ENCODE data around the gene ESRRA.

ESRRA gene

DNA sequence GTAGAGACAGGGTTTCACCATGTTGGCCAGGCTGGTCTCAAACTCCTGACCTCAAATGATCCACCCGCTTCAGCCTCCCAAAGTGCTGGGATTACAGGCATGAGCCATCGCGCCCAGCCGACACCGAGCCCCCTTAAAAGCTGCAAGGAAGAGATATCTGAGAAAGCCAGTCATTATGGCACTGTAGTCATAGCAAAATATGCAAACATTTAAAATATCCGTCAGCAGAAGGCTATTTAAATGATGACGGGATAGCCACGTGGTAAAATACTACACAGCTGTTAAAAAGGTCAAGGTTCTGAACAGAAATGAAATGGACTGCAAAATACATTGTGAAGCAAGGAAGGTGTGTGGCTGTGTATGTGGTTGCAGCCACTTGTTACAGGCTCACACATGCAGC, 28.2 kb downstream of the ESRRA start:
- DNase-seq (ENCODE audit: low spot score), result no peak

DNA sequence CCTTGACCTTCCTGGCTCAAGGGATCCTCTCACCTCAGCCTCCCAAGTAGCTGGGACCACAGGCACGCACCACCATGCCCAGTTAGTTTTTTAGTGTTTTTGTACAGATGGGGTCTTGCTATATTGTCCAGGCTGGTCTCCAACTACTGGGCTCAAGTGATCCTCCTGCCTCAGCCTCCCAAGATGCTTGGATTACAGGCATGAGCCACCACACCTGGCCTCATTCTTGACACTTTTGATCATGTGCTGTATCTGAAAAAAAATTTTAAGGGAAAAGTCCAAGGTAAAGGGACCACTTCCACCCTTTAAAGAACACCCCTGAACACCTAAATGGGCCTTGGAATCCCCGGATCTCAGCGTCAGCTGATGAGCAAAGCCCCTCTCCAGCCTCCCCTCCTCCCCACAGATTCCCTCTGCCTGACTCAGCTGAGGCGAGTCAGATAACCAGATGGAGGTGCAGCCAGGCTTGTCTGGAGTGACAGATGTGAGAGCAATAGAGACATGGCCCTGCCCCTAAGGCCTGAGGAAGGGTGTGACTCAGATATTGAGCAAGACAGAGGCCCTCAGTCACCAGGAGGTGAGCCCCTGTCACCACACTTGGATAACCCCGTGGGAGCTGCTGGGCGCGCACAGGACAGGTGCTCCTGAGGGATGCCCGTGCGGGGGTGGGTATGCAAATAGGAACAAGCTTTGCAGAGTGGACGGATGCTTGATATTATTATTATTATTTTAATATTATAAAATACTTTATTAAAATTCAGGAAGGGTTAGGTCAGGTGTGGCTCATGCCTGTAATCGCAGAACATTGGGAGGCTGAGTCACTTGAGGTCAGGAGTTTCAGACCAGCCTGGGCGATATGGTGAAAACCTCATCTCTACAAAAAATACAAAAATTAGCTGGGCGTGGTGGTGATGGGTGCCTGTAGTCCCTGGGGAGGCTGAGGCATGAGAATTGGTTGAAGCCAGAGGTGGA, 29.7 kb downstream of the ESRRA start:
- DNase-seq (ENCODE audit: low spot score), result no peak

DNA sequence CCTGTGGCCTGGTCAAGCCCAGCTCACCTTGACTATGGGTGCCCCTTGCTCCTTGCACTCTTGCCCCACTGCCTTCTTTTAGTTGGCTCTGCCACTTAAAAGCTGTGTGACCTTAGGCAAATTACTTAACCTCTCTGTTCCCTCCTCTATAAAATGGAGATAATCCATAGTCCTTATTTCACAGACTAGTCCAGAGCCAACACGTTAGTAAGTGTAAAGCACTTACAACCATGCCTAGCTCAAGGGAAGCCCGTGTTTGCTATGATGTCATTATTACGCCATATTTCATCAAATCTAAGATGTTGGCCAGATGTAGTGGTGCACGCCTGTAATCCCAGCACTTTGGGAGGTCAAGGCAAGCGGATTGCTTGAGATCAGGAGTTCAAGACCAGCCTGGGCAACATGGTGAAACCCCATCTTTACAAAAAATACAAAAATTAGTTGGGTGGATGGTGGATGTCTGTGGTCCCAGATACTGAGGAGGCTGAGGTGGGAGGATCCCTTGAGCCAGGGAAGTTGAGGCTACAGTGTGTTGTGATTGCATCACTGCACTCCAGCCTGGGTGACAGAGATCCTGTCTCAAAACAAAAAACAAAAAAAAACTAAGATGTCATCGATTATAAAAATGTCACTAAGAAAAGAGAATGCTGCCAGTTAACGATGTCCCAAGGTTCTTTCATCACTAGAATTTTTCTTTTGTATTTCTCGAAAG, 32.4 kb downstream of the ESRRA start:
- DNase-seq (ENCODE audit: low spot score), result no peak

DNA sequence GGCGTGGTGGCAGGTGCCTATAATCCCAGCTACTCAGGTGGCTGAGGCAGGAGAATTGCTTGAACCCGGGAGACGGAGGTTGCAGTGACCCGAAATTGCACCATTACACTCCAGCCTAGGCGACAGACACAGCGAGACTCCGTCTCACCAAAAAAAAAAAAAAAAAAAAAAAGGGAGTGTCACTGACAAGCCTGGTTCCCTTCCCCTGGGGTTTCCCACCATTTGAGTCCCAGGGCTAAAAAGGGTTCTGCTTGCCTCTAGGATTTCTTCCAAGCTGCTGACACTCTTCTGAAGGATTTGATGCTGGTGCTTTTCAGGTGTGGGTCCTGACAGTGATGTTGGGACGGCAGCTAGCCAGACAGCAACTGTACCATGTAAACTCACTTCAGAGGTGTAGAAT, 33.4 kb downstream of the ESRRA start:
- DNase-seq (ENCODE audit: low spot score), result no peak

DNA sequence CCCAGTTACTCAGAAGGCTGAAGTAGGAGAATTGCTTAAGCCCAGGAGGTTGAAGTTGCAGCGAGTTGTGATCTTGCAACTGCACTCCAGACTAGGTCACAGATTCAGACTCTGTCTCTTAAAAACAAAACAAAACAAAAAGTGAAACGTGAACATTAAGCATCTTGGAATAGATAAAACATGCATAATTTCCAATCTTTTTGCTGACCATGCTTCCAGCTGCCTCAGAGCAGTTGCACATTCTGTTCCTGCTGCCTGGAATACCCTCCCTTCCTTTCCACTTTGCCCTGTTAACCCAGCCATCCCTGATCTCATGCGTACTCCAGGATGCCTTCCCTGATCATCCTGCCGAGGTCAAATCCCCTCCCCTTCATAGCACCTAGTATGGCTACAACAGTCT, 34.0 kb downstream of the ESRRA start:
- DNase-seq (ENCODE audit: low spot score), result no peak

DNA sequence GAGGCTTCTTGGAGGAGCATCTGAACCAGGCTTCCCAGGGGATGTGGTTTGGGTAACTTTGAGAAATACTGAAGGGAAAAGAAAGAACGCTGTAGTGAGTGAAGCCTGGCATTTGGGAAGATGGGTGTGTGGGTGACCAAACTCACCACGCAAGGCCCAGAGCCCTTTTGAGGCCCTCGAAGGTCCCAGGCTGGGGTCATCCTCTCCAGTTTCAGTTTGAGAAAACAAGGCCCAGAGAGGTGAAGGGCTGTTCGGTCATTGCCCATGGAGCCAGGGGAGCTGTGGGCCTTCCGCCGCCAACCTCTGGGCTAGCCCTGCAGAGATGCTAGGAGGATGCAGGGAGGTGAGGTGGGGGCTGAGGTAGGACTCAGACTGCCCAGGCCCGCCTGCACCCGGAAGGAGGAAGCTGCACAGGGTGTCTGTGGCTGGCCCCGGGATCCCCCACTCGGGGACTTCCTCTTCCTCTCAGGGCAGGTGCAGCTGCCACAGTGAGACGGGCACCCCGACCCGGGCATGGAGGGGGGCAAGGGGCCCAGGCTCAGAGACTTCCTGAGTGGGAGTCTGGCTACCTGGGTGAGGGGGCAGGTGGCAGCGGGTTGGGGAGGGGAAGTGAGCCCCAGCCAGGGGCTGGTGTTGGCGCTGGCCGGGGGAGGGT, 34.6 kb downstream of the ESRRA start, which contains the start of gene CCDC88B:
TSS of gene CCDC88B (plus strand) at position 451 of the 655 bp plus-strand sequence. CDS start at position 514, 63 bp downstream.
- DNase-seq (ENCODE audit: low spot score), result no peak

DNA sequence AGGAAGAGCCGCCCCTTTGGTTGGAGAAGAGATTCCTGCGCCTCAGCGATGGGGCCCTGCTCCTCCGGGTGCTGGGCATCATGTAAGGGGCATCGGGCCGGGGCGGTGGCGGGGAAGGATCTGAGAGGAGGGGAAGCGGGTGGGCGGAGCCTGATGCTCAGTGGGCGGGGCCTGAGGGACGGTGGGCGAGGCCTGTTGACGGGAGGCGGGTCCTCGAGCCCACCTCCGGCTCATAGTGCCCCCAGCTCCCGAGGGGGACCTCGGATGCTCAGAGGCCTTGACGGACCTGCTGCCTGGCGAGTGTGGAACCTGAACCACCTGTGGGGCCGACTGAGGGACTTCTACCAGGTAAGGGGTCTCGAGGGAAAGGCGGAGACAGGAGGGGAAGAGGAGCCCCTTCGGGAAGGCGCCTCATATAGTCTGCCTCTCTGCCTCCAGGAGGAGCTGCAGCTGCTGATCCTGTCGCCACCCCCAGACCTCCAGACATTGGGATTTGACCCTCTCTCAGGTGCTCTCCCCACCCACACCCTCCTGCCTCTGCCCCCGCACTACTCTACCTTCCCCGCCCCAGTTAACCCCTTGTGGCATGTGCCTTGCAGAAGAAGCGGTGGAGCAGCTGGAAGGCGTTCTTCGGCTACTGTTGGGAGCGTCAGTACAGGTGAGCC, 35.5 kb downstream of the ESRRA start:
- peak; percentile 91 for DNase-seq (ENCODE audit: low spot score)

DNA sequence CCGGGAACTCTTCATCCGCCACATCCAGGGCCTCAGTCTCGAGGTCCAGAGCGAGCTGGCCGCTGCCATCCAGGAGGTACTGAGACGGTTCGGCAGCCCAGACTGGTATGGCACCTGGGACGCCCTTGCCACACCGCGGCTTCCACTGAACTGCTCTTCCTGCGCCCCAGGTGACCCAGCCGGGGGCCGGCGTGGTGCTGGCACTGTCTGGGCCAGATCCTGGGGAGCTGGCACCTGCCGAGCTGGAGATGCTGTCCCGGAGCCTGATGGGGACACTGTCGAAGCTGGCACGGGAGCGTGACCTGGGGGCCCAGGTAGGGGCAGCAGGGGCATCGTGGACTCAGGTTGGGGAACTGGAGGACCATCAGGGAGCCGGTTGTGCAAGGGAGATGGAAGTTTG, 36.1 kb downstream of the ESRRA start:
- no peak for DNase-seq (ENCODE audit: low spot score)

DNA sequence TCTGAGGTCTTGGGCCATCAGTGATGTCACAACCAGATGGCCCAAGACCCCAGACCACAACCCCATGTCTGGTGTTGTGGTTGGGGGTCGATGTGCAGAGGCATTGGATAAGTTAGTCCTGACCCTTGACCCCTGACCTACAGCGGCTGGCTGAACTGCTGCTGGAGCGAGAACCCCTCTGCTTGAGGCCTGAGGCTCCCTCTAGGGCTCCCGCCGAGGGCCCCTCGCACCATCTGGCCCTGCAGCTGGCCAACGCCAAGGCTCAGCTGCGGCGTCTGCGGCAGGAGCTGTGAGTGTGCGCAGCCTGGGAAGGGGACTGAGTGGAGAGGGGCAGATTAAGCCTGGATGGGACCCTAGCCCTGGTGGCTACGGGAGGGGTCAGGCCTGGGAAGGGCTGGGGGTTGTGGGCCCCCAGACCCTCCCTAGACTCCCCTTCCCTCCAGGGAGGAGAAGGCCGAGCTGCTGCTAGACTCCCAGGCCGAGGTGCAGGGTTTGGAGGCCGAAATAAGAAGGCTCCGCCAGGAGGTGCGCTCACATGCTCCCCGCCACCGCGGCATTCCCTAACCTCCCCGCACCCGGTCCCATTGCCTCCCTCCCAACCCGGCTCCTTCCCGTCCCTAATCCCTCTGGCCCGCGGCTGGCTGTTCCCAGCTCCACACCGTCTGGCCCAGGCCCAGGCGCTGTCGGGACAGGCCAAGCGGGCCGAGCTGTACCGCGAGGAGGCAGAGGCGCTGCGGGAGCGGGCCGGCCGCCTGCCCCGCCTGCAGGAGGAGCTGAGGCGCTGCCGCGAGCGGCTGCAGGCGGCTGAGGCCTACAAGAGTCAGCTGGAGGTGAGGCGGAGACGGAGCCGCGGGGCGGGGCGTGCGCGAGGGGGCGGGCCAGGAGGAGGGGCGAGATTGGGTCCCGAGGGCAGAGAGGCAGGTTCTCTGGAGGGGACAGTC, 36.8 kb downstream of the ESRRA start:
- DNase-seq (ENCODE audit: low spot score), result peak; percentile 94

DNA sequence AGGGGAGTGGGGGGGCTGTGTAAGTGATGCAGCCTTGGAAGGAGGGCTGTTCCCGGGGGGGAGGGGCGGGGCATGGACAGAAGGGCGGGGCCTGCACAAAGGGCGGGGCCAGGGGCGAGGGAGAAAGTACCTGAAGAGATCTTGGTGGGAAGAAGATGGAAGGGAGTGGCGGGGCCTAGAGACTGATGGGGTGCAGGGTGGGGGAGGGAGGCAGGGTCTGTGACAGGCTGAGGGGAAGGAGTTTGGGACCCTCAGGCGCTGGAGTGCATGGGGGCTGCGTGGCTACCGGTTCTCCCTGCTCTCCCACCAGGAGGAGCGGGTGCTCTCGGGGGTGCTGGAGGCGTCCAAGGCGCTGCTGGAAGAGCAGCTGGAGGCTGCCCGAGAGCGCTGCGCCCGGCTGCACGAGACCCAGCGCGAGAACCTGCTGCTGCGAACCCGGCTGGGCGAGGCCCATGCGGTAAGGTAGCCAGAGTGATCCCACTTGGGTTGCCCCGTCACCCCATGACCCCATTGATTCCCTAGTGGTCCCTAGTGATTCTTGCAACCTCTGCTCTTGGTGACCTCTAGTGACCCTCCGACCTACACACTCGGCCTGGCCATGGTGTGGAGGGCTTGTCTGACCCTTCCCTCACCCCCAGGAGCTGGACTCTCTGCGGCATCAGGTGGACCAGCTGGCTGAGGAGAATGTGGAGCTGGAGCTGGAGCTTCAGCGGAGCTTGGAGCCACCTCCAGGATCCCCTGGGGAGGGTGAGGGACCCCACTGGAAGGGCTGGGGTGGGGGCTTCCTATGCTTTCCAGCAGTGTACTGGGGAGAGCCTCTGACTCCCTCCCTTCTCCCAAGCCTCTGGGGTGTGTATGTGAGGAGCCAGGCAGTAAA, 37.8 kb downstream of the ESRRA start:
- no peak for DNase-seq (ENCODE audit: low spot score)

DNA sequence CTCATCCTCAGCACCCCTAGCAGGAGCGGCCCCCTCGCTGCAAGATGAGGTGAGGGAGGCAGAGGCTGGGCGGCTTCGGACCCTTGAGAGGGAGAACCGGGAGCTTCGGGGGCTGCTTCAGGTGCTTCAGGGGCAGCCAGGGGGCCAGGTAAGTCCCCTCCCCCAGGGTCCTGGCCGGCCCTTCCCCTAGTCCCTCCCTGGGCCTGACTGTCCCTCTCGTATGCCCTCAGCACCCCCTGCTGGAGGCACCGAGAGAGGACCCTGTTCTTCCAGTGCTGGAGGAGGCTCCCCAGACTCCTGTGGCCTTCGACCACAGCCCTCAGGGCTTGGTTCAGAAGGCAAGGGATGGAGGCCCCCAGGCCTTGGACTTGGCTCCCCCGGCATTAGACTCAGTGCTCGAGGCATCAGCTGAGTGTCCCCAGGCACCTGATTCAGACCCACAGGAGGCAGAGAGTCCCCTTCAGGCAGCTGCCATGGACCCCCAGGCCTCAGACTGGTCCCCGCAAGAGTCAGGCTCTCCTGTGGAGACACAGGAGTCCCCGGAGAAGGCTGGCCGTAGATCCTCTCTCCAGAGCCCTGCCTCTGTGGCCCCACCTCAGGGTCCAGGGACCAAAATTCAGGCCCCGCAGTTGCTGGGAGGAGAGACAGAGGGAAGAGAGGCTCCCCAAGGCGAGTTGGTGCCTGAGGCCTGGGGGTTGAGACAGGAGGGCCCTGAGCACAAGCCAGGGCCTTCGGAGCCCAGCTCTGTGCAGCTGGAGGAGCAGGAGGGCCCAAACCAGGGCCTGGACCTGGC, 38.6 kb downstream of the ESRRA start:
- DNase-seq (ENCODE audit: low spot score), result no peak

DNA sequence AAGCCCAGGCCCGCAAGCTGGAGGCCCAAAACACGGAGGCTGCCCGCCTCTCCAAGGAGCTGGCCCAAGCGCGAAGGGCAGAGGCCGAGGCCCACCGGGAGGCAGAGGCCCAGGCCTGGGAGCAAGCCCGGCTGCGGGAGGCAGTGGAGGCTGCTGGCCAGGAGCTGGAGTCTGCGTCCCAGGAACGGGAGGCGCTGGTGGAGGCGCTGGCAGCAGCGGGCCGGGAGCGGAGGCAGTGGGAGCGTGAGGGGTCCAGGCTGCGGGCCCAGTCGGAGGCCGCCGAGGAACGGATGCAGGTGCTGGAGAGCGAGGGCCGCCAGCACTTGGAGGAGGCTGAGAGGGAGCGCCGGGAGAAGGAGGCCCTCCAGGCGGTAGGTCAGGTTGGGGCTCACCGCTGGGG, 39.5 kb downstream of the ESRRA start:
- DNase-seq (ENCODE audit: low spot score), result no peak

DNA sequence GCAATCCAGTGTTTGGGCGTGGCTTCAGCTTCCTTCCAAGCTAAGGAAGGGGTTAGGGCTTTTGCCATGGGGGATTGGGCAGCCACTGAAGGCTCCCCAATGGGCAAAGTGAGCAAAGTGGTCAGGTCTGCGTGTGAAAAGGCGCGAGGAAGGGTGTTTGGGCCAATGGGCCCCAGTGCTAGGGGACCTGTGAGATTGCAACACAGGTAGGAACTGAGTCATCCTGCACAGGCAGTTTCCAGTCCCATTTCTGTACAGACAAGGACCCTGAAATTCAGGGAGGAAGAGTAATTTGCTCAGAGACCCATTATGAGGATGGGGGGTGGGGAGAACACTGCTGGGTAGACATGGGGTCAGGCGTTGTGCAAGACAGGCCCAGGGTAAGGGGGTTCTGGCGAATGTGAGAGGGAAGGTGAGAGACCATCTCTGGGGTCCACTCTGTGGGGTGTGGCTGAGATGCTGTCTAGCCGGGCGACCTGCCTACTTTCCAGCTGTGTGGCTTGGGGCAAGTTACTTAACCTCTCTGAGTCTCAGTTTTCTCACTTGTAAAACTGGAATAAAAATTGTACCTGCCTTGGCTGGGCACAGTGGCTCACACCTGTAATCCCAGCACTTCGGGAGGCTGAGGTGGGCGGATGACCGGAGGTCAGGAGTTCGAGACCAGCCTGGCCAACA, 42.0 kb downstream of the ESRRA start:
- no peak for DNase-seq (ENCODE audit: low spot score)

DNA sequence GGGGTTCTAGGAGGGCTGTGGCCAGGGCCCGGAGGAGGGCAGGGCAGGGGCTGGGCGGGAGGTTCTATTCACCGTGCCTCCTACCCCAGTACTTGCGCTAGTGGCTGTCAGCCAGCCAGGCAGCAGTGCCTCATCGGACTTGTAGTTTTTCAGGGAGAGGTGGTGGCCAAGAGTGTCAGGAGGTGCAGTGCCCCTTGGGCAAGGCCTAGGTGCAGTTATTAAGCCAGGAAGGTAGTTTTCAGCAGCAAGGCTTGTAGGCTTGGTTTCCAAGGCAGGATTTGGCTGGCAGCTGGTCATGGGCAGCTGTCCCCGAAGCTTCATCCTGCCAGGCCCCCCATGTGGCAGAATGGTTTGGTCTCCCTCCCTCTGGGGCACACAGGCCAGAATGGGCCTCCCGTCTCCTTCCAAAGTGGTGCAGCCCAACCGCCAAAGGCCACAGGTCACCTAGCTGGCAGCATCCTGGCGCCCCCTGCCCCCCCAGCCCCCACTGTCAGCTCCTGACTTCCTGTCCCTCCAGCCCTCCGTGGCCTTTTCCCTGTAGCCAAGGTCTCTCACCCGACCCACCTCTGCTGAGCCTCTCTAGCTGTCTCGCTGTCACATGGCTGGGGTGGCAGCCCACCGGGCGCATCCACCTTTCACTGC, 43.2 kb downstream of the ESRRA start:
- peak; percentile 58 for DNase-seq (ENCODE audit: low spot score)

DNA sequence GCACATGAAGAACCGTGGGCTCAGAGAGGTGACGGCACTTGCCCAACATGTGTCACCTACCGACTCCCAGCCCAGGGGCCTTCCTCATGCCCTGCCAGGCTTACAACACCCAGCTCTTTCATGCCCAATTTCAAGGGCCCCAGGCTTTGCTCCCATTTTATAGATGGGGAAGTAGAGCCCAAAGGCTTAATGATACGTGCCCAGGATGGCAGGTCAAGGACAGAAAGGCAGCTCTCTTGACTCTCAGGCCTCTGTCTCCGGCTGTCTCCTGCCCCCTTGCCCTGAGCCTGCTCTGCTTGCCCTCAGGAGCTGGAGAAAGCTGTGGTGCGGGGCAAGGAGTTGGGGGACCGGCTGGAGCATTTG, 43.7 kb downstream of the ESRRA start:
- DNase-seq (ENCODE audit: low spot score), result no peak

DNA sequence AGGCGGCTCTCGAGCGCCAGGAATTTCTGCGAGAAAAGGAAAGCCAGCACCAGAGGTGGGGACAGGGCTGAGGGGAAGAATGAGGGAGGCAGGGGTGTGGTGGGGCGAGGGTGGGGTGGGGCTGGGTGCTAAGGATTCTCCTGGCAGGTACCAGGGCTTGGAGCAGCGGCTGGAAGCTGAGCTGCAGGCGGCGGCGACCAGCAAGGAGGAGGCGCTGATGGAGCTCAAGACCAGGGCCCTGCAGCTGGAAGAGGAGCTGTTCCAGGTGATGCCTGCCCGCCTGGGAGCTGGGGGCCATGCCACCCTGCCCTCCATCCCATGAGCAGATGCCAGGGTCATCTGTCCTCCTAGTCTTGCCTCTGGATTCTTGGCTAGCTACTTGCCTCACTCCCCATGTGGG, 44.1 kb downstream of the ESRRA start:
- no peak for DNase-seq (ENCODE audit: low spot score)

DNA sequence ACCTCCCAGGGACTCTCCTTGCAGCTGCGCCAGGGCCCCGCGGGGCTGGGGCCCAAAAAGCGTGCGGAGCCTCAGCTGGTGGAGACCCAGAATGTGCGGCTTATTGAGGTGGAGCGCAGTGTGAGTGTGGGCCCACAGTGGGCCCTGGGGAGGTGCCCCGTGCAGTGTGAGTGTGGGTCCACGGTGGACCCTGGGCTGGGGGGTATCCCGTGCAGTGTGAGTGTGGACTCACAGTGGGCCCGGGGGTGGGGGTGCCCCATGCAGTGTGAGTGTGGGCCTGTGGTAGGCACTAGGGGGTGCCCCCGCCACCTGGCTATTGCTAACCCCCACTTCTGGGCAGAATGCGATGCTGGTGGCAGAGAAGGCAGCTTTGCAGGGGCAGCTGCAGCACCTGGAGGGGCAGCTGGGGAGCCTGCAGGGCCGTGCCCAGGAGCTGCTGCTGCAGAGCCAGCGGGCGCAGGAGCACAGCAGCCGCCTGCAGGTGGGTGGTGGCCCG, 45.9 kb downstream of the ESRRA start:
- DNase-seq (ENCODE audit: low spot score), result no peak

Data from ecto neural progenitor cell (in vitro differentiated cells).